Ovary (tissue), 9 donors: ENCODE measurements around the gene USF1. TPM values are rescaled to one million over a fixed set of nuclear protein-coding genes. Genes with fewer than 3 reads are reported as not detected.

ENCODE experiments used
- DNase-seq, 5 donors: peaks; one replicate each; pipeline ENCODE4 v3.0.0-alpha.2; 2019 to 2020
- H3K27ac ChIP-seq, 2 donors: fragments of 200-600 bp; one replicate each; pipeline versions ENCODE4 v1.5.1 to v1.8.0; 2019 to 2022
- H3K27me3 ChIP-seq: fragments of 200-600 bp; one replicate; pipeline ENCODE4 v1.8.0; 2022
- H3K36me3 ChIP-seq: fragments of 200-600 bp; sonication (generic); one replicate; pipeline ENCODE4 v1.5.1; 2019
- H3K4me1 ChIP-seq: one replicate; pipeline ENCODE4 v1.8.1; 2013; ENCODE audit warnings: mild to moderate bottlenecking, moderate library complexity; ENCODE audit not compliant: insufficient read depth
- H3K4me3 ChIP-seq: fragments of 200-600 bp; sonication (generic); one replicate; pipeline ENCODE4 v1.5.1; 2017
- H3K9me3 ChIP-seq, 2 donors: fragments of 200-600 bp in 1 of 2; sonication (generic) in 1 of 2; one replicate each; pipeline versions ENCODE4 v1.5.1 to v1.8.1; 2013 to 2019; ENCODE audit warnings: mild to moderate bottlenecking in 1 of 2, moderate library complexity in 1 of 2
- EP300 ChIP-seq: sonication (generic); formaldehyde crosslinking; IDR thresholded peaks from one replicate; pipeline ENCODE4 v1.6.1; 2017; ENCODE audit warnings: antibody characterized with exemption
- POLR2A ChIP-seq: fragments of 450-650 bp; IDR thresholded peaks from one replicate; pipeline ENCODE4 v1.6.1; 2017; ENCODE audit warnings: antibody characterized with exemption, mild to moderate bottlenecking, moderate library complexity
- WGBS, 3 donors: extraction: QIAGEN DNeasy Blood & Tissue Kit in 1 of 3; methylation state at CpG; one replicate each; pipeline versions ENCODE4 v1.1.5 to v1.1.7; 2013 to 2017; 5-methylcytosine and 5-hydroxymethylcytosine counted together
- intact Hi-C, 4 donors: fragments of 100-400 bp; cut with DNase I; formaldehyde crosslinking; loops; one replicate each; pipeline versions ENCODE4 v1.11.0 to v1.15.1; 2022 to 2023
- polyA plus RNA-seq, 2 donors: library from polyadenylated mRNA; stranded (reverse); fragments of 200-250 nt in 1 of 2; fragments of 350-450 nt in 1 of 2; fragmentation: Illumina TruSeq in 1 of 2; extraction: RNeasy Lipid Tissue Mini Kit (QIAGEN cat#74804) in 1 of 2; gene quantifications; one replicate each; pipeline ENCODE4 v1.2.3, GENCODE V29; 2013 to 2014
- total RNA-seq, 7 donors: library from RNA; depleted of rRNA in 2 of 7; stranded (reverse); fragments of >200 nt in 2 of 7; fragmentation: NEBNext Ultra II Directional in 3 of 7; extraction: Animal tissue kit (Norgen Biotek cat#: 25700) in 3 of 7; gene quantifications; one replicate each; pipeline versions ENCODE4 v1.1.0 to v1.2.4, GENCODE V29; 2016 to 2023
- TF ChIP-seq, protein P1 (sequence below), 3 donors: fragments of 450-650 bp in 2 of 3; fragments of 200-600 bp in 1 of 3; IDR thresholded peaks; one replicate each; pipeline versions ENCODE4 v1.5.1 to v1.8.0; 2016 to 2022; ENCODE audit warnings: antibody characterized with exemption in 3 of 3, mild to moderate bottlenecking in 1 of 3
- donor health status: DM: no; HTN: no; CAD: no; lungs with moderate emphysema.
- donor health status: DM: no; HTN: no; CAD: no.
- donor health status: Bipolar disorder and iron deficiency.
- donor health status: DM: yes; HTN: yes; CAD: no.
- donor health status: DM: no; HTN: no; CAD: no.
- donor health status: DM: yes; HTN: yes; CAD: no.

USF1 gene
- total and polyA plus RNA-seq, 9 donors = 28.1 to 54.8 (median 44.0) TPM

DNA sequence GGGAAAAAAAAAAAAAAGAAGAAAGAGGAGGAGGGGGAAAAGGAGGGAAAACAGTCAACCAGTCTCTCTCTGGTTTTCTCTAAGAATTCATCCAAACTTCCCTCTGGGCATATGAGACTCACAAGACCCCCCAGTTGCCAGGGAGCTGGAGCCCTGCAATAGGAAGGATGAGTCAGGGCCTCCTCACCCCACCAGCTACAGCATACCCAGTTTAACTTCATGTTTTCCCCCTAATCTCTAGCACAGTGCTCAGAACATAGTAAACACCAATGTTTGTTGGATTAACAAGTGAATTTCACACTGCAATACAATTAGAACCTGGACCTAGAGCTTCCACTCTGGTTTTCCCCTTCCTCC lies 32.7 kb downstream of the USF1 start:
- H3K36me3 ChIP-seq = no peaks in the 10 kb centered on the region
- TF ChIP-seq, protein P1, sequence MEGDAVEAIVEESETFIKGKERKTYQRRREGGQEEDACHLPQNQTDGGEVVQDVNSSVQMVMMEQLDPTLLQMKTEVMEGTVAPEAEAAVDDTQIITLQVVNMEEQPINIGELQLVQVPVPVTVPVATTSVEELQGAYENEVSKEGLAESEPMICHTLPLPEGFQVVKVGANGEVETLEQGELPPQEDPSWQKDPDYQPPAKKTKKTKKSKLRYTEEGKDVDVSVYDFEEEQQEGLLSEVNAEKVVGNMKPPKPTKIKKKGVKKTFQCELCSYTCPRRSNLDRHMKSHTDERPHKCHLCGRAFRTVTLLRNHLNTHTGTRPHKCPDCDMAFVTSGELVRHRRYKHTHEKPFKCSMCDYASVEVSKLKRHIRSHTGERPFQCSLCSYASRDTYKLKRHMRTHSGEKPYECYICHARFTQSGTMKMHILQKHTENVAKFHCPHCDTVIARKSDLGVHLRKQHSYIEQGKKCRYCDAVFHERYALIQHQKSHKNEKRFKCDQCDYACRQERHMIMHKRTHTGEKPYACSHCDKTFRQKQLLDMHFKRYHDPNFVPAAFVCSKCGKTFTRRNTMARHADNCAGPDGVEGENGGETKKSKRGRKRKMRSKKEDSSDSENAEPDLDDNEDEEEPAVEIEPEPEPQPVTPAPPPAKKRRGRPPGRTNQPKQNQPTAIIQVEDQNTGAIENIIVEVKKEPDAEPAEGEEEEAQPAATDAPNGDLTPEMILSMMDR (IDR thresholded peaks at IDR 0.05) = no peak
- no peak overlapping the region for H3K4me3 ChIP-seq
- no peaks in the 10 kb centered on the region for H3K27me3 ChIP-seq
- intact Hi-C loops = no loop called here
- no peak for DNase-seq
- H3K9me3 ChIP-seq = no peaks in the 10 kb centered on the region
- peak overlapping the region; percentile 61 to 69 for H3K27ac ChIP-seq
- peaks cover 8% of the 10 kb centered on the region for H3K4me1 ChIP-seq

DNA sequence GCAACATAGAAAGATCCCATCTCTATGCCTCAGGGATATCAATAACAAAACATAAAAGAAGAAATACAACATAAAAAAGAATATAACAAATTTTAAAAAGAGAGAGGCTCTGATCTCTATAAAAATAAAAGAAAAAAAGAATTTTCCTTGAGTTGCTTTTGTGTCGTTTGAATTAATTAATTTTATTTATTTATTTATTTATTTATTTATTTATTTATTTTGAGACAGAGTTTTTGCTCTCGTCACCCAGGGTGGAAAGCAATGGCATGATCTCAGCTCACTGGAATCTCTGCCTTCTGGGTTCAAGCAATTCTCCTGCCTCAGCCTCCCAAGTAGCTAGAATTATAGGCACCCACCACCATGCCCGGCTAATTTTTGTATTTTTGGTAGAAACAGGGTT lies 33.4 kb downstream of the USF1 start:
- TF ChIP-seq, protein P1 (IDR thresholded peaks at IDR 0.05) = no peak
- H3K27ac ChIP-seq = no peak overlapping the region
- H3K36me3 ChIP-seq = no peaks in the 10 kb centered on the region
- no peaks in the 10 kb centered on the region for H3K9me3 ChIP-seq
- no peak for DNase-seq
- 92 to 95% (median 92%) methylated on average over 3 of the region's 3 CpGs for WGBS, 3 donors
- no peaks in the 10 kb centered on the region for H3K27me3 ChIP-seq
- peaks cover 8% of the 10 kb centered on the region for H3K4me1 ChIP-seq
- H3K4me3 ChIP-seq = no peak overlapping the region
- intact Hi-C loops = no loop called here

DNA sequence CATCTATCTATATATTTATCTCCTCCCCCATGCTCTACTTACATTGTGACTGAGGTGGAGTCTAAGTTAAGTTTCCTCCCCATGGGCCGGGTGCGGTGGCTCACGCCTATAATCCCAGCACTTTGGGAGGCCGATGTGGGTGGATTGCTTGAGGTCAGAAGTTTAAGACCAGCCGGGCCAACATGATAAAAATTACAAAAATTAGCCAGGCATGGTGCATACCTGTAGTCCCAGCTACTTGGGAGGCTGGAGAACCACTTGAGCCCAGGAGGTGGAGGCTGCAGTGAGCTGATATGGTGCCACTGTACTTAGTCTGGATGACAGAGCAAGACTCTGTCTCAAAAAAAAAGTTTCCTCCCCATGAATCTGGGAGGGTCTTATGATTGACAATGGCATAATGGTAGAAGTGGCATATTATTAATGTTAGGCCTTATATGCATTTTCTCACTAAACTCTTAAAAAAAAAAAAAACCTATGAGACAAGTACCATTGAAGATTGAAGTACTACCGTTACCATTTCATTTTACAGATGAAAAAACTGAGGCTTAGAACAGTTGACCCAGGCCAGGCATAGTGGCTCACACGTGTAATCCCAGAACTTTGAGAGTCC lies 36.1 kb downstream of the USF1 start:
- H3K4me1 ChIP-seq = peaks cover 8% of the 10 kb centered on the region
- H3K36me3 ChIP-seq = no peaks in the 10 kb centered on the region
- no peak for DNase-seq
- H3K27ac ChIP-seq = no peak overlapping the region
- WGBS, 3 donors = 89 to 92% (median 91%) methylated on average over 7 of the region's 7 CpGs
- intact Hi-C loops = no loop called here
- TF ChIP-seq, protein P1 (IDR thresholded peaks at IDR 0.05) = no peak
- no peak for TF ChIP-seq POLR2A
- no peak for TF ChIP-seq EP300
- no peaks in the 10 kb centered on the region for H3K27me3 ChIP-seq
- H3K9me3 ChIP-seq = no peaks in the 10 kb centered on the region
- no peak overlapping the region for H3K4me3 ChIP-seq

DNA sequence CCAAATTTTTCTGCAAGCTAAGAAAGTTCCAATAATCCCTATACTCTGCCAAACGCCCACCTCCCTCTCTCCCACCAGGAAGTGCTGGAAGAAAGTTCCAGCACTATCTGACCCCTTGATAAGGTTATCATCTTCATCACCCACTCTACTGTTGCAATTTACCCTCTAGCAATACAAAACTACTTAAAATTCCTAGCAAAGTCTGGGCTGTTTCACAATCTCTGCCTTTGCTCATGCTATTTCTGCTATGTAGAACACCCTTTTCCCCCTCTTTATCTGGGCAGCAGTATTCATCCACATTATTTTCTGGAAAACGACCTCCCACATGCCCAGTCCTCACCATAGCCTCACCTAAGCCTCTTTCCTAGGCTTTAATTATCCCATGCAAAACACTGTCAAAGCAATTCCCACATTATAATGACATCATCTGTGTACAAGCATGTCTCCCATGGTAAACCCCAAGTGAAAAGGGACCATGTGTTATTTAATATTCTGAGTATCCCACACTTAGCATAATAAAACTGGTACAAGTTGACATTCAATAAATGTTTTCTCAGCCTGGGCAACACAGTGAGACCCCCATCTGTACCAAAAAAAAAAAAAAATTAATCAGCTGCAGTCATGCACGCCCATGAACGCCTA lies 36.8 kb downstream of the USF1 start:
- TF ChIP-seq POLR2A (no peak), EP300 (no peak)
- TF ChIP-seq, protein P1 (IDR thresholded peaks at IDR 0.05) = no peak
- intact Hi-C loops = no loop called here
- H3K27ac ChIP-seq = no peak overlapping the region
- peaks cover 6% of the 10 kb centered on the region for H3K4me1 ChIP-seq
- no peaks in the 10 kb centered on the region for H3K36me3 ChIP-seq
- H3K4me3 ChIP-seq = no peak overlapping the region
- 65 to 66% (median 65%) methylated on average over 4 of the region's 4 CpGs for WGBS, 3 donors
- no peaks in the 10 kb centered on the region for H3K9me3 ChIP-seq
- no peak for DNase-seq
- no peaks in the 10 kb centered on the region for H3K27me3 ChIP-seq
